PC-9 (cell line): ENCODE data around the gene SCARB1. TPM values are rescaled to one million over a fixed set of nuclear protein-coding genes. Genes with fewer than 3 reads are reported as not detected.

Source experiments
- BruUV-seq: library from RNA; stranded (reverse); fragments of 400-500 nt; replicated peaks from 2 replicates; lab custom pipeline; 2021; lab: Mats Ljungman, UMichigan
- CTCF ChIA-PET: fragments of 300-600 bp; sonication (Branson Sonifier 250); formaldehyde crosslinking; loops from one replicate; lab custom pipeline; 2022; ENCODE audit warnings: antibody characterized with exemption; lab: Charles Lee
- POLR2A ChIA-PET: fragments of 300-600 bp; sonication (Branson Sonifier 250); formaldehyde crosslinking; loops from one replicate; lab custom pipeline; 2022; ENCODE audit warnings: antibody characterized with exemption; ENCODE audit not compliant: unreplicated experiment; lab: Charles Lee
- DNase-seq, 2 experiments: peaks; one replicate each; pipeline versions ENCODE4 v3.0.0 to v3.0.0-alpha.2; 2015 to 2022; ENCODE audit warnings: mixed read lengths in 1 of 2
- H2AFZ ChIP-seq: fragments of 200-600 bp; sonication (generic); 2 replicates; pipeline ENCODE4 v1.8.1; 2017; ENCODE audit warnings: antibody characterized with exemption
- H3F3A ChIP-seq: fragments of 200-600 bp; sonication (generic); 2 replicates; pipeline ENCODE4 v1.8.1; 2017; ENCODE audit warnings: antibody characterized with exemption, mild to moderate bottlenecking, low read depth; ENCODE audit not compliant: insufficient read depth
- H3K27ac ChIP-seq: fragments of 200-600 bp; sonication (generic); 2 replicates; pipeline ENCODE4 v1.6.1; 2016; ENCODE audit warnings: mixed run types
- H3K27me3 ChIP-seq: fragments of 200-600 bp; sonication (generic); 2 replicates; pipeline ENCODE4 v1.6.1; 2016; ENCODE audit warnings: low read depth, mixed run types; ENCODE audit not compliant: insufficient read depth
- H3K36me3 ChIP-seq: fragments of 200-600 bp; sonication (generic); 2 replicates; pipeline ENCODE4 v1.6.1; 2016; ENCODE audit warnings: low read depth, mixed run types
- H3K4me1 ChIP-seq: fragments of 200-600 bp; sonication (generic); replicated peaks from 2 replicates; pipeline ENCODE4 v1.6.1; 2016; ENCODE audit warnings: mixed run types; ENCODE audit not compliant: insufficient read depth
- H3K4me2 ChIP-seq: fragments of 200-600 bp; sonication (generic); 2 replicates; pipeline ENCODE4 v1.6.1; 2017; ENCODE audit warnings: mixed run types
- H3K4me3 ChIP-seq: fragments of 200-600 bp; sonication (generic); 2 replicates; pipeline ENCODE4 v1.6.1; 2016; ENCODE audit warnings: mixed run types
- H3K79me2 ChIP-seq: fragments of 200-600 bp; sonication (generic); 2 replicates; pipeline ENCODE4 v1.6.1; 2017; ENCODE audit warnings: low read depth, mixed run types
- H3K9me2 ChIP-seq: fragments of 200-600 bp; sonication (generic); 2 replicates; pipeline ENCODE4 v1.8.1; 2017; ENCODE audit warnings: mild to moderate bottlenecking; ENCODE audit not compliant: insufficient read depth
- H3K9me3 ChIP-seq: fragments of 200-600 bp; sonication (generic); 2 replicates; pipeline ENCODE4 v1.8.1; 2016; ENCODE audit warnings: low read depth; ENCODE audit not compliant: insufficient read depth
- H4K20me1 ChIP-seq: fragments of 200-600 bp; sonication (generic); 2 replicates; pipeline ENCODE4 v1.8.1; 2017; ENCODE audit not compliant: insufficient read depth
- CTCF ChIP-seq: fragments of 200-600 bp; sonication (generic); conservative IDR thresholded peaks from 2 replicates; pipeline ENCODE4 v1.6.1; 2017; ENCODE audit warnings: mixed run types, antibody characterized with exemption, mild to moderate bottlenecking, moderate library complexity
- EZH2 ChIP-seq: fragments of 200-600 bp; sonication (generic); IDR thresholded peaks from 2 replicates; pipeline ENCODE4 v1.8.0; 2017; ENCODE audit warnings: antibody characterized with exemption, low read depth
- intact Hi-C: fragments of 100-400 bp; cut with micrococcal nuclease; formaldehyde crosslinking; loops from one replicate; pipeline ENCODE4 v1.10.0; 2022; ENCODE audit not compliant: unreplicated experiment
- total RNA-seq: library from RNA; stranded (reverse); gene quantifications from 2 replicates; pipeline ENCODE4 v1.2.3, GENCODE V29; 2021

SCARB1 gene
- total RNA-seq, 1 experiment from 2014 or later = 49.6 TPM

GRCh38 chr12:124752437-124753227 lies 111.0 kb downstream of the SCARB1 start:
- Histone ChIP-seq H3K79me2 (no peaks in the 10 kb centered on the region), H3K27ac (no peak overlapping the region), H3K4me2 (no peak overlapping the region), H3K36me3 (no peaks in the 10 kb centered on the region), H4K20me1 (no peaks in the 10 kb centered on the region), H3K4me3 (no peak overlapping the region), H3K9me2 (no peaks in the 10 kb centered on the region), H3K4me1 (peaks cover 6% of the 10 kb centered on the region), H2AFZ (no peak overlapping the region), H3F3A (peaks cover 13% of the 10 kb centered on the region; the same call in 1 of the 2 replicates), H3K9me3 (no peaks in the 10 kb centered on the region), H3K27me3 (no peaks in the 10 kb centered on the region)
- no TSS peak for BruUV-seq
- intact Hi-C loops = no loop called here
- ChIA-PET CTCF (no interaction called here), POLR2A (no interaction called here)
- DNase-seq = no peak
- no peak for TF ChIP-seq CTCF
- TF ChIP-seq EZH2 = no peak

GRCh38 chr12:124751654-124752355 lies 111.9 kb downstream of the SCARB1 start:
- H3K79me2 ChIP-seq = no peaks in the 10 kb centered on the region

More at GRCh38 chr12:124751654-124752355, 111.9 kb downstream of the SCARB1 start:
- POLR2A ChIA-PET = no interaction called here
- Histone ChIP-seq H3K9me2 (no peaks in the 10 kb centered on the region), H3K4me2 (no peak overlapping the region), H3K27me3 (no peaks in the 10 kb centered on the region), H3K9me3 (no peaks in the 10 kb centered on the region), H3K4me1 (peaks cover 13% of the 10 kb centered on the region), H3F3A (peaks cover 19% of the 10 kb centered on the region; the same call in 1 of the 2 replicates), H3K4me3 (no peak overlapping the region), H4K20me1 (no peaks in the 10 kb centered on the region), H3K27ac (no peak overlapping the region), H2AFZ (no peak overlapping the region), H3K36me3 (no peaks in the 10 kb centered on the region)
- CTCF ChIA-PET = no interaction called here
- TF ChIP-seq CTCF (no peak), EZH2 (no peak)
- DNase-seq = no peak
- BruUV-seq = no TSS peak
- intact Hi-C loops = no loop called here
